Activated T-helper 1 cell treated with anti-CD3 and anti-CD28 coated beads, Interleukin-12 subunit alpha, Interleukin-12 subunit beta, Interleukin-2, Interleukin-4 antibody, amounts not matched to agents 30 ng/mL and 10 ng/mL and 1 ng/mL, durations not matched to agents 14 hours and 24 hours and 36 hours (primary cell): Measurements from ENCODE around the gene ADAM12. TPM values are rescaled to one million over a fixed set of nuclear protein-coding genes. Genes with fewer than 3 reads are reported as not detected.

Experiments used
- DNase-seq: peaks from one replicate; pipeline ENCODE4 v3.0.0; 2021; ENCODE audit warnings: low spot score
- H3K27ac Mint-ChIP-seq: one replicate; pipeline ENCODE4 v1.8.0; 2021; ENCODE audit warnings: mild to moderate bottlenecking, mixed read lengths
- H3K27me3 Mint-ChIP-seq: one replicate; pipeline ENCODE4 v1.8.0; 2022; ENCODE audit warnings: mild to moderate bottlenecking, moderate library complexity, mixed read lengths; ENCODE audit not compliant: insufficient read depth
- H3K36me3 Mint-ChIP-seq: one replicate; pipeline ENCODE4 v1.8.0; 2021; ENCODE audit warnings: low read depth, mixed read lengths
- H3K4me1 Mint-ChIP-seq: one replicate; pipeline ENCODE4 v1.8.0; 2021; ENCODE audit warnings: low read depth, mixed read lengths
- H3K4me3 Mint-ChIP-seq: one replicate; pipeline ENCODE4 v1.8.0; 2021; ENCODE audit warnings: mild to moderate bottlenecking, moderate library complexity, mixed read lengths
- H3K9me3 Mint-ChIP-seq: one replicate; pipeline ENCODE4 v1.8.0; 2021; ENCODE audit warnings: mixed read lengths
- intact Hi-C: fragments of 100-400 bp; cut with micrococcal nuclease; formaldehyde crosslinking; loops from one replicate; pipeline ENCODE4 v1.15.1; 2024
- total RNA-seq: library from RNA; stranded (reverse); gene quantifications from 2 replicates; pipeline ENCODE4 v1.2.3, GENCODE V29; 2022

The ADAM12 gene
- total RNA-seq, 1 donor from 2014 or later: not detected

DNA sequence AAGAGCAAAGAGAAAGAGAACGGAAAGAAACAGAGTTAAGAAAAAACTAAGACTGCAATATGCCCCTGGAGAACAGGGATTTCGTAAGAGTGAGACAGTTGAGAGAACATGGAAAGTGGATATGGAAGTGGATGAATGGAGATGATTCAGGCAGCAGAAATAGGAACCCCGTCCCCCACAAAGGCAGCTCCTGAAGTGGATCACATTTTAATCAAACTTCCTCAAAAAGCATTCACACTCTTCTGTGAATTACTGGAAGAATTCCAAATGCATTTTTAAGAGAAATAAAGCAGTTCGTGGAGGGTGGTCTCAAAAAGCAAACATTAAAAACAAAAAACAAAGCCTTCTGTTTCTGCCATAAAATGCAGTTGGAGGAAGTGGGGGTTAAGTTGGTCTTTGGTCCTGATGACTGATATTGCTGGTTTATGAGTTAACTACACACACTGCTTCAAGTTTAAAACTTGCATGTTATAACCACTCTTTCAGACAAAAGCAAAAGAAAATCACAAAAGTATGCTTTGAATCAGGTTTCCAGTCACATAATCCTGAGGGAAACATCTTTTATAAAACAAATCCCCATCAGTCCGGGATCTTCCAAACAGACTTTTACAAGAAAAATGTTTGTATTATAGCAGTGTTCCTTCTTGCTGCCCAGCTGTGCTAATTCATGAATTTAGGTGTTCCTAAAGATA, 277.6 kb downstream of the ADAM12 start:
- H3K4me1 Mint-ChIP-seq: no peaks in the 10 kb centered on the region
- no peaks in the 10 kb centered on the region for H3K36me3 Mint-ChIP-seq
- peaks cover 3% of the 10 kb centered on the region for H3K9me3 Mint-ChIP-seq
- H3K27me3 Mint-ChIP-seq: no peaks in the 10 kb centered on the region
- DNase-seq: no peak
- H3K4me3 Mint-ChIP-seq: no peak overlapping the region
- H3K27ac Mint-ChIP-seq: no peak overlapping the region
- intact Hi-C loops: no loop called here

DNA sequence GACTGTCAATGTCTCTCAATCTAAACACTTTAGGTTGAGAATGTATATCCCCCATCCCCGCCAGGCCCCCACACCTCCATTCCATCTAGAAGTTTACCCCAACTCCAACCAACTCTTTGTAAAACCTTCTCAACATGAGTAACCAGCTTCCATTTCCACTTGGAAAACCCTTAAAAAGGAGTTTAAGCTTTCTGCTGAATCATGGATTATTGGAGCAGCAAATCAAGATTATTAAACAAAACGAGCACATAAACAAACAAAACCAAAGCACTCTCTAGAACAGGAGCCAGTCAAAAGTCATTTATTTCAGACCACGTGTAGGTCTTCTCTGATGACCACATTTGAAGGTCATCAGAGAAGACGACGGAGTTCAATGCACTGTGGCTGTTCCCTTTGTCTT, 278.4 kb downstream of the ADAM12 start:
- intact Hi-C loops: loop anchor here (1.0 kb wide), 1 partner anchor 35 kb away; no protein-coding TSS in a partner anchor

DNA sequence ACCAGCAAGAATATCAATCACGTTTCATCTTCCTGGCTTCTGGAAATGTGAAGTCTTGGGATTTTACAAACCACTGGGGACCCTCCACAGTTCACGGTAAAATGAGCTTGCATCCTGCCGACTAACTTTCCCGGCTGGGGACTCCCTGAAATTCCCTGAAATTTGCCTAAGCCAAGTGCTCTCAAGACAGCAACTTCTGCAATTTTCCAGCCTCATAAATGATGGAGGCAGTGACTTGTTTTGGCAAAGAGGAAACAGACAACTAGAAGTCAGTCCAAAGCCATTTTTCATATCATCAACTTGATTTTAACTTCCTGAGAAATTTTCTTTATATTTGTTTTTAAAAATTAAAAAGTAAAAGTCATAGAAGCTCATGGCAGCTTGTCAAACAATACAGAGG, 279.6 kb downstream of the ADAM12 start:
- H3K4me3 Mint-ChIP-seq: no peak overlapping the region
- H3K27me3 Mint-ChIP-seq: no peaks in the 10 kb centered on the region
- no peaks in the 10 kb centered on the region for H3K4me1 Mint-ChIP-seq
- intact Hi-C loops: loop anchor here (1.0 kb wide), 1 partner anchor 37 kb away; no protein-coding TSS in a partner anchor
- no peaks in the 10 kb centered on the region for H3K36me3 Mint-ChIP-seq
- no peak for DNase-seq
- H3K9me3 Mint-ChIP-seq: peaks cover 3% of the 10 kb centered on the region
- no peak overlapping the region for H3K27ac Mint-ChIP-seq

More for the DNA sequence above, 278.4 kb downstream of the ADAM12 start:
- Mint-ChIP-seq H3K27me3 (no peaks in the 10 kb centered on the region), H3K4me3 (no peak overlapping the region), H3K4me1 (no peaks in the 10 kb centered on the region), H3K27ac (no peak overlapping the region), H3K9me3 (peaks cover 3% of the 10 kb centered on the region), H3K36me3 (no peaks in the 10 kb centered on the region)
- no peak for DNase-seq

DNA sequence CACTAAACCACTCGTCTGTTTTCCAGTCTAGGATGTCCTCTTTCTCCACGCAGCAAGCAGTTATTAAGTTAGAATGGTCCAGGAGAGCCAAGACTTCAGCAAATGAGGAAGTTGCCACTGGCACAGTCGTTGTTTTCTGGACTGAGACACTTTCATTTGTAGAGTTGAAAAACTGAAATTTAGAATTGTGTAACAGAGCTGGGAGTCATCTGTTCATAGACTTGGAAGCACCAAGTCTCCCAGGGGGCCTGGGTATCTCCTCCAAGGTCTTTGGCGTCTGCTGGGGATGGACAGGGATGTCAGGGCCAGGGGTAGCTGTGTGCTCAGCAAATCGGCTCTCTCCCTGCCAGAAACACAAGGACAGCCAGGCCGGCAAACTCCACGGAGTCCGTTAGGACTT, 283.5 kb downstream of the ADAM12 start:
- Mint-ChIP-seq H3K27me3 (no peaks in the 10 kb centered on the region), H3K4me1 (no peaks in the 10 kb centered on the region), H3K27ac (no peak overlapping the region), H3K36me3 (no peaks in the 10 kb centered on the region), H3K9me3 (peaks cover 3% of the 10 kb centered on the region), H3K4me3 (no peak overlapping the region)
- no peak for DNase-seq
- intact Hi-C loops: no loop called here

DNA sequence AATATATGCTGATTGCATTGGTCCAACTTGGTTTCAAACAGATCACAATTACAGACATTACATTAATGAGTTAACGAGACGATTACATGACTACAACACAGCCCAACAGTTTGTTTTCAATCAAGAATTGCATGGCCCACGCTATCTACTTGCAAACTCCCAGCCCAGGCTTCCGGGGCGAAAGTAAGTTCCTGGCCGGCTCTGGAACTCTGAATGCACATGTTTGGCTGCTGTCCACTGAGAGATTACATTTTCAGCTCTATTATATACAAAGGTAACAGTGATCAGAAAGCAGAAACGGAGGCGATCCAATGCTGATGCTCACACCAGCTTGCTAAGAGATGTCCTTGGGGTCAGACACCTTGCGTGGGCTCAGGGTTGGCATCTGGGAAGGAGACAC, 285.6 kb downstream of the ADAM12 start:
- no peaks in the 10 kb centered on the region for H3K27me3 Mint-ChIP-seq
- intact Hi-C loops: no loop called here
- H3K9me3 Mint-ChIP-seq: peaks cover 3% of the 10 kb centered on the region

DNA sequence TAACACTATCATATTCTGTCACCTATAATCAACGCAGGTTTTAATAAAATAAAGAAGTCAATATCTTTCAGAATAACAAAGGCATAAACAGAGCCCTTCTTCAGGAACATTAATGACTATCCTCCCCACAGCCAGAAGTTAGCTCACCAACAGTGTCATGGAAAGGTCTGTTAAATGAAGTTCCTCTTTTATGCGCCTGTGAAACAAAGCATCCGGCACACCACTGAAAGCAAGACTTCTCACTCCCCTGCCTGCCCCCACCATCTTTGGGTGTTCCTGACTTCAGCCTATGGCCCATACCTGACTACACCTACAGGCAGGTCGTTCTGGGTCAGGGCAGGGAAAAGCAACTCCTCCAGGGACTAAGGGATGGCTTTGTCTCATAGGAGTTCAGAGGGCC, 286.5 kb downstream of the ADAM12 start:
- DNase-seq: no peak
- Mint-ChIP-seq H3K36me3 (no peaks in the 10 kb centered on the region), H3K4me1 (no peaks in the 10 kb centered on the region), H3K27me3 (no peaks in the 10 kb centered on the region), H3K27ac (no peak overlapping the region), H3K9me3 (peaks cover under 1% of the 10 kb centered on the region), H3K4me3 (no peak overlapping the region)
- intact Hi-C loops: no loop called here

More for the DNA sequence above, 285.6 kb downstream of the ADAM12 start:
- H3K4me3 Mint-ChIP-seq: no peak overlapping the region
- no peaks in the 10 kb centered on the region for H3K36me3 Mint-ChIP-seq
- no peaks in the 10 kb centered on the region for H3K4me1 Mint-ChIP-seq
- H3K27ac Mint-ChIP-seq: no peak overlapping the region
- DNase-seq: no peak

DNA sequence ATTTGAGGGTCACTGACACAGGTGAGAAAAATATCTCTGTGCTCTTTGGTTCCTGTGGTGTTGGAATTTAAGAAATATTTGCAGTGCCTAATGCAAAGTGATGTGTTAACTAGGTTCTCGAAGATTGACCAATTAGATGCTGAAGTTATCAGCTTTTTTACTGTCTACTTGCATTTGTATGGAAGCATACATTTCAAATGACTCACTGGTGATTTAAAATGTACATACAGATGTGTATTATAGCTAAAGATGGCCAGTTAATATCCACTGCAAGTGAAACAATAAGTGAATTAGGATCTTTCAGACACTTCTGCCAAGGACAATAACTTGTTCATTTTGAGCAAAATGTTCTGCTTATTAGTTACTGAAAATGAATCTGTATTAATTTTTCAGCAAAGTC, 287.0 kb downstream of the ADAM12 start:
- Mint-ChIP-seq H3K27me3 (no peaks in the 10 kb centered on the region), H3K4me3 (no peak overlapping the region), H3K36me3 (no peaks in the 10 kb centered on the region), H3K27ac (no peak overlapping the region), H3K4me1 (no peaks in the 10 kb centered on the region), H3K9me3 (no peaks in the 10 kb centered on the region)
- no peak for DNase-seq
- intact Hi-C loops: no loop called here

DNA sequence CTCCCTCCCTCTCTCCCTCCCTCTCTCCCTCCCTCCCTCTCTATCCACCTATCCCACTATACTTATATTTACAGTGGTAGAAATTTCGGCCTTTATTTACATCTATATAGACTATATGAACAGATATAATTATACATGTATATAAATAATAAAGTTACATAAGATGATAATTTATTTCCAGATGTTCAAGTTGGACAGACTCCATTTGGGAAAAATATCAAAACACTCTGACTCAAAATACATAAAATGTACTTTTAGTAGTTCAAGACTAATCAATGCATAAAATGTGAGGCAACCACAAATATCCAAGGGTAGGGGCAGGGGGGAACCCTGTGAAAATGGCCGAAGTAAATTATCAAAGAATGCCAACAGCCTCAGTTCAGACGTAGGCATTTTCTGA, 288.9 kb downstream of the ADAM12 start:
- H3K27ac Mint-ChIP-seq: no peak overlapping the region
- no peaks in the 10 kb centered on the region for H3K27me3 Mint-ChIP-seq
- no peaks in the 10 kb centered on the region for H3K4me1 Mint-ChIP-seq
- no peak overlapping the region for H3K4me3 Mint-ChIP-seq
- H3K9me3 Mint-ChIP-seq: no peaks in the 10 kb centered on the region
- no peaks in the 10 kb centered on the region for H3K36me3 Mint-ChIP-seq
- DNase-seq: no peak
- intact Hi-C loops: no loop called here

DNA sequence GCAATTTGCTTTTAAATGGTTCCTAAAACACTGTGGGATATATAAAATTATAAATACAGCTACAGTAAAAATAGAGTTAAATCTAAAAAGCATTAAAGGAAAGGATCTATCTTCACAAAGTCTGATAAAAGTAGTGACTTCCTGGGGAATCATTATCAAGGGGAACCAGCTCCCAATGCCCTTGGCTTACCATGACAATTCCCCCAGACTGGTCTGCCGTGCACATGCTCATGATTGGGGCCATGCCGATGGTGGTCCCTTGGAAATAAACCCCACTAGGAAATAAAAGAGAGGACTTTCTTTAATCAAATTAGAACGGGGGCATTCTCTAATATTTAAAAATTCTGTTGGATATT, 290.1 kb downstream of the ADAM12 start:
- Mint-ChIP-seq H3K4me1 (no peaks in the 10 kb centered on the region), H3K9me3 (no peaks in the 10 kb centered on the region), H3K4me3 (no peak overlapping the region), H3K27ac (no peak overlapping the region), H3K36me3 (no peaks in the 10 kb centered on the region), H3K27me3 (no peaks in the 10 kb centered on the region)
- no peak for DNase-seq
- intact Hi-C loops: no loop called here

DNA sequence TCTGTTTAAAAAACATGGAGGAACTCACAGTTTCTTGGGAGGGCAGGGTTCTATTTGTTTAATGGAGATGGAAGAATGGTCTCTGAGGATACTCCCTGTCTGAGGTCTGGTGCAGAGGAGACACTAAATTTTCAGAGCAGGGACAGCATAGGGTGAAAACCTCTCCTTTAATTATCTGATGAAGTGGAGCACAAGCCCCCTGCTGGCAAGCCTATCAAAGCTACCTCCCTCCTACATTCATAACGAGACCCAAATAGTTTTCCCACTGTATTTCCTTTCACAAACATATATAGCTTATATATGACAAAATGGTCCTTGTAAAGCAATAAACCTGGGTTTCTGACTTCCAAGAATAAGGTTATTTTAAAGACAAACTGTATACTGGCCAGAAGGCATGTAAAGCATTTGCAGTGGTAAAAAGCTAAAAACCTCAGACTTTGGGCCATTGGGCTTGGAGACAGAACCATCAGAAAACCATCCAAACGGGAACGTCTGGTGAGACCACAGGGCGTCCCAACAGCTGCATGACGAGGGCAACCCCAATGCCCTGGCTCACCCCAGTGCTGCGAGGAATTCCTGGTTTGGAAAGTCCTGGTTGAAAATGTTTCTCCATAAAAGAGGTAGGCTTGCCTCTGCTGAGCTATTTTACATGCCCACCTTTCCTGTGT, 290.6 kb downstream of the ADAM12 start:
- Mint-ChIP-seq H3K4me3 (no peak overlapping the region), H3K9me3 (no peaks in the 10 kb centered on the region), H3K36me3 (no peaks in the 10 kb centered on the region), H3K4me1 (no peaks in the 10 kb centered on the region), H3K27me3 (no peaks in the 10 kb centered on the region), H3K27ac (no peak overlapping the region)
- intact Hi-C loops: no loop called here
- DNase-seq: no peak

DNA sequence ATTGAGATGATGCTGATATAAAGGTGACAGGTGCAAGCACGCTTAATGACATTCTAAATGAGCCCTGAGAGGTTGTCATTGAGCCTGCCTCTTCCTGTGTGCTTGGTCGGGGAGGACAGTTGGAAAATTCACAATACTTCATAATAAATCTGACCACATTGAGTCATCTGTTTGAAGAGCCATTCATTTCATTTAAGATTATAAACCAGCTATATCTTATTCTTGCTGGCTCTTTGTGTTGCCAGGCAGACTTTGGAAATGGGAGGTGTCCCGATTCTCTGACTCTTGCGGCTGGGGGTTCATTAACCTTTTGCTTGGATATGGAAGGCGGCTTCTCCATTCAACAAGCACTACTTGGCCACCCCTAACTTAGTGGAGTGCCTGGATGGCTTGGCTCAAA, 293.7 kb downstream of the ADAM12 start:
- no peak for DNase-seq
- H3K27ac Mint-ChIP-seq: no peak overlapping the region
- H3K4me1 Mint-ChIP-seq: no peaks in the 10 kb centered on the region
- no peak overlapping the region for H3K4me3 Mint-ChIP-seq
- no peaks in the 10 kb centered on the region for H3K36me3 Mint-ChIP-seq
- no peaks in the 10 kb centered on the region for H3K9me3 Mint-ChIP-seq
- no peaks in the 10 kb centered on the region for H3K27me3 Mint-ChIP-seq
- intact Hi-C loops: no loop called here

DNA sequence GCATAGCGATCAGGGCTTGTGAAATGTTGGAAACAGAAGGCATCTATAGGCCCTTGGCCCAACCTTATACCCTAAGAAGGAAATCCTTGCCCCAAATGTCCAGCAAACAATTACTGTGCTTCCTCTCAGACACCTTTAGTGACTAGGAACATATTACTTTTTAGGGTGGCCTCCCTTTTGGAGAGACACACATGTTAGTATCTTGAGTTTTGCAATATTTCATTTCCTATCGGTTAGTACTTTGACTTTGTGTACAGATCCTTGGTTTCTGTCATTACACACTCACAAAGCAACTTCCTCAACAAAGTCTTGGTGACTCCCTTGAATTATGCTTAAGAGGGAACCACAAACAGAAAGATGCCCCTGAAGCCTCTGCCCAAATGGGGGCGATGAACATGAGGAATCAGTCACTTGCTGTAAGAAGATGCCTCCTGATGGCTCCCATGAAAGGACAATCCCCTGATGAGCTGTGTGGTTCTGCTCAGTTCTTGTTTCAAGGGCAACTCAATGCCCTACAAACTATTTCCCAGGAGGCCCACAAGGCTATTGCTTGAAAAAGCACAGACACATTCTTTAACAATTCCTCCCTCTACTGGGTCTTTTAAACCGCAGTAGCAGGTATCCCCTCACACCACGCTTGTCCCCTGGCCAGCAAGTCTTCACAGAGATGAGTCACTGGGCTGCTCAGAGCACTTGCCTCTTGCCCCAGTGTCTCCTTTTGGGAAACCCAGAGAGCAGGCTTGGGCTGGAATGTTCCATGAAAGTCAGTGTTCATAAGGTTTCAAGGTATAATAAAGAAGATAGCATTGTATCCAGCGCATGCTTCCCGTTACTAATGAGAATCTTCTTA, 295.7 kb downstream of the ADAM12 start:
- no peak for DNase-seq
- no peaks in the 10 kb centered on the region for H3K36me3 Mint-ChIP-seq
- no peak overlapping the region for H3K4me3 Mint-ChIP-seq
- H3K4me1 Mint-ChIP-seq: no peaks in the 10 kb centered on the region
- H3K27ac Mint-ChIP-seq: no peak overlapping the region
- H3K27me3 Mint-ChIP-seq: no peaks in the 10 kb centered on the region
- no peaks in the 10 kb centered on the region for H3K9me3 Mint-ChIP-seq
- intact Hi-C loops: no loop called here
